ENCODE data around the gene RNF175. TPM values are rescaled to one million over a fixed set of nuclear protein-coding genes. Genes with fewer than 3 reads are reported as not detected.
"Not testable (repeated sequence)": the region's sequence is repeated elsewhere in the genome, so short reads cannot be mapped to it uniquely, and the experiment has no call there.

Gene RNF175
- total RNA-seq, 1 experiment from 2014 or later, result not detected

GRCh38 chr4:153683763-153684181 lies 76.1 kb downstream of the RNF175 start:
- DNase-seq (ENCODE audit: low spot score), result no peak

DNA sequence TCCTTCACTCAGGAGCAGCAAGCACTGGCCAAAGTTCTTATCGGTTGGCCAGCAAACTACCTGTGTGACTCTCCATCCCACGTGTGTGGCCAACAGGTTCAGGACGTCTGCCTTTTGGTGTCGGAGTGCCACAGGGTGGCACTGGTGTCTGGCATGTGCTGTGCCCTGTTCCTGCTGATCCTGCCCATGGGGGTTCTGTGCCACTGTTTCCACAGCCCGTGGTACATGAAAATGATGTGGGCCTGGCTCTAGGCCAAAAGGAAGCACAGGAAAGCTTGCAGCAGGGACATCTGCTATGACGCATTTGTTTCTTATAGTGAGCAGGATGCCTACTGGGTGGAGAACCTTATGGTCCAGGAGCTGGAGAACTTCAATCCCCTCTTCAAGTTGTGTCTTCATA lies 80.3 kb downstream of the RNF175 start:
- no peak for DNase-seq (ENCODE audit: low spot score)

- DNase-seq (ENCODE audit: low spot score), result peak; percentile 88
These were observed 82.8 kb downstream of the RNF175 start for GRCh38 chr4:153676984-153677383.

- DNase-seq (ENCODE audit: low spot score), result peak; percentile 46
These were observed 83.3 kb downstream of the RNF175 start for GRCh38 chr4:153676486-153676885.

DNA sequence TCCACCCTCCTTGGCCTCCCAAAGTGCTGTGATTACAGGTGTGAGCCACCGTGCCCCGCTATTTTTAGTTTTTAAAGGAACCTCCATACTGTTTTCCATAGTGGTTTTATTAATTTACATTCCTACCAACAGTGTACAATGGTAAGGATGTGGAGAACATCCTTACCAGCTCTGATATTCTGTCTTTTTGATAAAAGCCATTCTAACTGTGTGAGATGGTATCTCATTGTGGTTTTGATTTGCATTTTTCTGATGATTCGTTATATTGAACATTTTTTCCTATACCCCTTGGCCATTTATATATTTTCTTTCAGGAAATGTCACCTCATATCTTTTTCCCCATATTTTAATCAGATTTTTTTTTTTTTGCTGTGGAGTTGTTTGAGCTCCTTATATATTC lies 90.0 kb downstream of the RNF175 start:
- DNase-seq (ENCODE audit: low spot score), result no peak

GRCh38 chr4:153668647-153669046 lies 91.2 kb downstream of the RNF175 start:
- DNase-seq (ENCODE audit: low spot score), result no peak

GRCh38 chr4:153666505-153666904 lies 93.3 kb downstream of the RNF175 start:
- DNase-seq (ENCODE audit: low spot score), result not testable (repeated sequence)

GRCh38 chr4:153663667-153664066 lies 96.2 kb downstream of the RNF175 start:
- no peak for DNase-seq (ENCODE audit: low spot score)

- DNase-seq (ENCODE audit: low spot score), result no peak
These were observed 97.9 kb downstream of the RNF175 start for GRCh38 chr4:153661908-153662307.

- no peak for DNase-seq (ENCODE audit: low spot score)
These were observed 98.5 kb downstream of the RNF175 start for GRCh38 chr4:153661215-153661822.

Other genes starting within 250 kb of the RNF175 start
- gene TLR2, start 75.7 kb downstream of the RNF175 start, total RNA-seq (2014; rRNA removed; shearing (Covaris generic)), result not detected in 2 replicates
- gene SFRP2, start 29.1 kb upstream of the RNF175 start, total RNA-seq (2014; rRNA removed; shearing (Covaris generic)), result not detected in 2 replicates

Measured in A172 (cell line).